Kidney epithelial cell (primary cell): ENCODE results near the gene DEPDC1. TPM values are rescaled to one million over a fixed set of nuclear protein-coding genes. Genes with fewer than 3 reads are reported as not detected.

Source experiments
- DNase-seq: peaks from one replicate; pipeline ENCODE4 v3.0.0-alpha.2; 2010; ENCODE audit warnings: low read depth
- H3K27me3 ChIP-seq: 2 replicates; pipeline ENCODE4 v1.6.0; 2011; ENCODE audit warnings: low read length; ENCODE audit not compliant: control insufficient read depth, insufficient read depth
- H3K36me3 ChIP-seq: 2 replicates; pipeline ENCODE4 v1.5.1; 2011; ENCODE audit warnings: low read length; ENCODE audit not compliant: control insufficient read depth, insufficient read depth
- H3K4me3 ChIP-seq: 2 replicates; pipeline ENCODE4 v1.5.1; 2011; ENCODE audit warnings: low read depth, mild to moderate bottlenecking, control low read depth, low read length
- total RNA-seq: library from RNA; depleted of rRNA; stranded (reverse); fragments of >200 nt; gene quantifications from 2 replicates; pipeline ENCODE4 v1.2.3, GENCODE V29; 2015
- TF ChIP-seq, protein P1 (sequence below): IDR thresholded peaks from 2 replicates; pipeline ENCODE4 v1.5.1; 2011; ENCODE audit warnings: mild to moderate bottlenecking, moderate library complexity, low read length, control low read depth, inconsistent platforms; ENCODE audit not compliant: insufficient read depth, poor library complexity, severe bottlenecking

The DEPDC1 gene
- total RNA-seq, 1 donor from 2014 or later: 10.7 TPM

DNA sequence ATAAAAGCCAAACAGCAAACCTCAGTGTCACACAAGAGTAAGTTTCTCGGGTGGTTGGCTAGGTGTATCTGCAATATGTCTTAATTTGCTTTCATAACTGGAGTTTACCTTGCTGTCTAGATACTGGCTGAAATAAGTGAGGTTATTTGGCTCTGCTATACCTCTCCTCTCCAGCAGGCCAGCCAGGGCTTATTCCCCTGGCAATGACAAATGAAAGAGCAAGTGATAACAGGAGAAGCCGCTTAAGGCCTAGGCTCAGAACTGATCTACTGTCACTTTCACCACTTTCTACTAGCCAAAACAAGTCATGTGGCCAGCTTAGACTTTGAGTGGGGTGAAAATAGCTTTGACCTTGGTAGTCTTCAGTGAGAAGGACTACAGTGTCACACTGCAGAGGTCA, 42.3 kb downstream of the DEPDC1 start:
- H3K36me3 ChIP-seq: no peaks in the 10 kb centered on the region
- H3K4me3 ChIP-seq: no peak overlapping the region
- DNase-seq: no peak
- TF ChIP-seq, protein P1, sequence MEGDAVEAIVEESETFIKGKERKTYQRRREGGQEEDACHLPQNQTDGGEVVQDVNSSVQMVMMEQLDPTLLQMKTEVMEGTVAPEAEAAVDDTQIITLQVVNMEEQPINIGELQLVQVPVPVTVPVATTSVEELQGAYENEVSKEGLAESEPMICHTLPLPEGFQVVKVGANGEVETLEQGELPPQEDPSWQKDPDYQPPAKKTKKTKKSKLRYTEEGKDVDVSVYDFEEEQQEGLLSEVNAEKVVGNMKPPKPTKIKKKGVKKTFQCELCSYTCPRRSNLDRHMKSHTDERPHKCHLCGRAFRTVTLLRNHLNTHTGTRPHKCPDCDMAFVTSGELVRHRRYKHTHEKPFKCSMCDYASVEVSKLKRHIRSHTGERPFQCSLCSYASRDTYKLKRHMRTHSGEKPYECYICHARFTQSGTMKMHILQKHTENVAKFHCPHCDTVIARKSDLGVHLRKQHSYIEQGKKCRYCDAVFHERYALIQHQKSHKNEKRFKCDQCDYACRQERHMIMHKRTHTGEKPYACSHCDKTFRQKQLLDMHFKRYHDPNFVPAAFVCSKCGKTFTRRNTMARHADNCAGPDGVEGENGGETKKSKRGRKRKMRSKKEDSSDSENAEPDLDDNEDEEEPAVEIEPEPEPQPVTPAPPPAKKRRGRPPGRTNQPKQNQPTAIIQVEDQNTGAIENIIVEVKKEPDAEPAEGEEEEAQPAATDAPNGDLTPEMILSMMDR: no peak
- H3K27me3 ChIP-seq: no peaks in the 10 kb centered on the region

DNA sequence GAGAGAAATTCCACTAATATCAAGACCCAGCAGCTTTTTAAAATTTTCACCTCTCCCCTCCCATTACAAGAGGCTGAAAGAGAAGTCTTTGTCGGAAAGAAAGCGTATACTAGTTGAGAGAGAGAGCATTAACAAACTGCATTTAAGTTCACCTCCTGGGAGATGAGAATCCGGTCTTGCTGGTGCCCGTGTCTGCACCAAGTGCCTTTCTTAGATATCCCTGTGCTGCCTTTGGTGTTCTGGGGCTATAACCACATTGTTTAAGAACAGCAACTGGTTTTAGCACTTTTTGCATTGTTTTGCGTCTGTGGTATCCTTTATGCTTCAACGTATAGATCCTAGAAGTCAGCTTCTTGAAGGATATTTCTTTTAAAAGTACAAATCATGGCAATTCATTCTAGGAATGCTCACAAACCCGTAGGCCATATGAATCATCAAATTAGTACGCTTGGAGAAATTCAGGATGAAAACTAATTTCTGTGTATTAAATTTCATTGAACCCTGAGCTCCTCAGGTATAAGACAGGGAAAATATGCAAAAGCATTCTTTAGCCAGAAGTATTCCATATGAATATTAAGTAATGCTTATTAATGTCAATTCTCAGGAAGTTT, 43.7 kb downstream of the DEPDC1 start:
- no peak for DNase-seq
- Histone ChIP-seq H3K4me3 (no peak overlapping the region), H3K36me3 (no peaks in the 10 kb centered on the region), H3K27me3 (no peaks in the 10 kb centered on the region)
- TF ChIP-seq, protein P1: no peak

DNA sequence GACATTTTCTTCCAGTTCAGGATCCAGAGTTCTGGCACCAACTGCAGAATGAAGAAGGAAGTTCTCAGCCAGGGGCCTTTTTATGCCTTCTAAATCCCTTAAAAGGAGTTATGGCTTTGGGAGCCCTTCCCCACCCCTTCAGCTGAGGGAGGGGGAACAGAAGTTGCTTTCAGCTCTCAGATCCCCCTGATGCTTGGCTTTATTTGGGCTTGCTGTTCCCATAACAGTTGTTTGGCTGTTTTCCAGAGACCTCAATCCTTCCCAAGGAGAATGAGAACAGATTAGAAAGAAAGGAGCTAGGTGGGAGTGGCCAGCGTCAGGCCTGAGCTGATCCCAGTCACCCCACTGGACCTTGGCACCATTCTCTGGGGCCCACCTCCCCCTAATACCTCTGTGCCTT, 47.0 kb downstream of the DEPDC1 start, which contains the start of gene RPE65:
Gene RPE65, minus strand, starts transcription at position 54 of the 400 bp plus-strand sequence. Its CDS starts 49 bp downstream, at position 5.
- DNase-seq: no peak
- Histone ChIP-seq H3K36me3 (no peaks in the 10 kb centered on the region), H3K27me3 (no peaks in the 10 kb centered on the region), H3K4me3 (no peak within 1 kb of the TSS)
- TF ChIP-seq, protein P1: no peak

DNA sequence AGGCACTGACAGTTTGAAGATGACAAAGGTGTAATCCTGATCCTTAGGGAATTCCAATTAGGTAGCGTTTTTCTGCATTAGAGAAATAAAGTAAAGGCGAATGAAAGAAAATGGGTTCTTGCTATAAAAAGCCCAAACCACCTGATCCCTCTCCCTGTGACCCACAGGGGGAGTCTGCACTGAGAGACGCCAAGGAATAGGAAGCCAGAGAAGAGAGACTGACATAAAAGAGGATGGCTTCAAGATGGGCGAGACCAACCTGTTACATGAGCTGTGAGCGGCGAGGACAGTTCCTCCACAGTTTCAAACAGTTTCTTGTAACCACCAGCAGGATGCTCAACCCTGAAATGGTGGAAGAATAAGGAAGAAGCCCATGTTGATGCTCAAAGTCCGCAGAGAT, 48.5 kb downstream of the DEPDC1 start:
- H3K36me3 ChIP-seq: no peaks in the 10 kb centered on the region
- no peaks in the 10 kb centered on the region for H3K27me3 ChIP-seq
- DNase-seq: no peak
- TF ChIP-seq, protein P1: no peak
- no peak overlapping the region for H3K4me3 ChIP-seq

DNA sequence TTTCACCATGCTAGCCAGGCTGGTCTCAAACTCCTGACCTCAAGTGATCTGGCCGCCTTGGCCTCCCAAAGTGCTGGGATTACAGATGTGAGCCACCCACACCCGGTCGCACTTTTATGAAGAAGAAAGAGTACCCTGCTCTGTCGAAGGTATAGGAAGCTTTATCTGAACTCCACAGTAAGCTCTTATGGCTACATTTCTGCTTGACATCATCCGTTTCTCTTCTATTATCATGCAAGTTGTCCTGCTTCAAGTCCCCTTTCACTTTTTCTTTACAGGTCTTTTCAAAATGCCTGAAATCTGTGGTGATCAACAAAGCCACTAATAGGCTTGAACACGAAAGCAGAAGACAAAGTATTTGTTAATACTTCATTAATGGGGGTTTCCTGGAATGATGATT, 51.2 kb downstream of the DEPDC1 start:
- no peak overlapping the region for H3K4me3 ChIP-seq
- DNase-seq: no peak
- H3K27me3 ChIP-seq: no peaks in the 10 kb centered on the region
- H3K36me3 ChIP-seq: no peaks in the 10 kb centered on the region
- TF ChIP-seq, protein P1: no peak
